Measurements from ENCODE around the gene ZNF316.

DNA sequence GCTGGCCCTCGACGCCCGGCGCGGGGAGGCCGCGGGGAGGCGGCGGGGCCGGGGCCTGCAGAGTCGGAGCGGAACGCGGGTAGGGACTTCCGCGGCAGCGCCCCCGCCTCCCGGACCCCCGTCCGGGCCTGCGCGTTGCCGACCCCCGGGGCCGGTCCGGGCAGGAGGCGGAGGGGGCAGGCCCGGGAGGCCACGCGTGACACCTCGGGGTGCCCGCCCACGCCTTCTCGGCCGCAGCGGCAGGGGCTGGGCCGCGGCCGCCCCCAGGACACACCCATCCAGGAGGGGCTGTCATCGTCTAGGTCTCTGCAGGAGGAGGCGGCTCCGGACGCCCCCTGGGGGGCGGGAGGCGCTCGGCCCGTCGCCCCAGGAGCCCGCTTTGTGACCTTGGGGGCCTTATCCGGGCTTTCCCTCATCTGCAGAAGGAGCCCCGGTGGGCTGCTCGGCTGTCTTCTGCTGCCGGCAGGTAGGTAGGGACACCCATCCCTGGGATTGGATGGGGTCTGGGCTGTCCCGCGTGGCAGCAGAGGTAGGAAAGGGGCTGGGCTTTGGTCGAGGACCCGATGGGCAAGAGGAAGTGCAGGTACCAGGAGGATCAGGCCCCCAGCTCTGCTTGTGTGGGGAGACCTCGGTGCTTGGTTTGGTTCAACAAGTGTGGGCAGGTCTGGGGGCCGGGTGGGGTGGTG, 569 bp downstream of the ZNF316 start:
- TF ChIP-seq CTCF (IDR thresholded peaks at IDR 0.05) (peak in 1 of 7 experiments; percentile 5), POLR2A (IDR thresholded peaks at IDR 0.05) (no peak)

Measured in body of pancreas (tissue), 4 donors.